ENCODE measurements around the gene GDPD3.

The GDPD3 gene

GRCh38 chr16:30104090-30104489 lies 9.2 kb downstream of the GDPD3 start:
- no peak overlapping the region for H2AFZ ChIP-seq (ENCODE audit: low read depth, low read length)
- no peaks in the 10 kb centered on the region for H3K79me2 ChIP-seq (ENCODE audit: low read length)
- H3K27me3 ChIP-seq (ENCODE audit: low read depth, low read length) = no peaks in the 10 kb centered on the region
- H4K20me1 ChIP-seq (ENCODE audit: insufficient read depth, low read length) = no peaks in the 10 kb centered on the region
- H3K4me2 ChIP-seq (ENCODE audit: low read length) = no peak overlapping the region
- no peak overlapping the region for H3K4me3 ChIP-seq (ENCODE audit: low read length)
- no peak overlapping the region for H3K27ac ChIP-seq (ENCODE audit: low read length)
- H3K4me1 ChIP-seq (ENCODE audit: low read length) = no peaks in the 10 kb centered on the region
- H3K9me3 ChIP-seq (ENCODE audit: insufficient read depth, low read length) = no peaks in the 10 kb centered on the region
- H3K36me3 ChIP-seq (replicated peaks; ENCODE audit: low read depth, low read length) = no peaks in the 10 kb centered on the region
- no peak for TF ChIP-seq EZH2phosphoT487 (IDR thresholded peaks at IDR 0.05; ENCODE audit: low read depth)
- no peak for TF ChIP-seq CTCF (IDR thresholded peaks at IDR 0.05; ENCODE audit: low read depth, low read length)
- H3K9ac ChIP-seq (ENCODE audit: low read length) = no peak overlapping the region

- Histone ChIP-seq H3K9me3 (ENCODE audit: insufficient read depth, low read length) (peaks cover 11% of the 10 kb centered on the region; the same call in 1 of the 2 replicates), H3K4me2 (ENCODE audit: low read length) (no peak overlapping the region), H2AFZ (ENCODE audit: low read depth, low read length) (no peak overlapping the region), H3K4me1 (ENCODE audit: low read length) (peaks cover 7% of the 10 kb centered on the region), H3K27me3 (ENCODE audit: low read depth, low read length) (no peaks in the 10 kb centered on the region), H3K79me2 (ENCODE audit: low read length) (no peaks in the 10 kb centered on the region), H3K4me3 (ENCODE audit: low read length) (no peak overlapping the region), H4K20me1 (ENCODE audit: insufficient read depth, low read length) (no peaks in the 10 kb centered on the region), H3K27ac (ENCODE audit: low read length) (no peak overlapping the region), H3K9ac (ENCODE audit: low read length) (no peak overlapping the region), H3K36me3 (replicated peaks; ENCODE audit: low read depth, low read length) (peaks cover 4% of the 10 kb centered on the region)
- no peak for TF ChIP-seq CTCF (IDR thresholded peaks at IDR 0.05; ENCODE audit: low read depth, low read length)
- no peak for TF ChIP-seq EZH2phosphoT487 (IDR thresholded peaks at IDR 0.05; ENCODE audit: low read depth)
Observed at GRCh38 chr16:30096862-30097563, 16.3 kb downstream of the GDPD3 start.

- Histone ChIP-seq H3K36me3 (replicated peaks; ENCODE audit: low read depth, low read length) (peaks cover 4% of the 10 kb centered on the region), H3K27ac (ENCODE audit: low read length) (no peak within 1 kb of the TSS), H3K27me3 (ENCODE audit: low read depth, low read length) (no peaks in the 10 kb centered on the region), H3K4me1 (ENCODE audit: low read length) (peaks cover 7% of the 10 kb centered on the region), H4K20me1 (ENCODE audit: insufficient read depth, low read length) (no peaks in the 10 kb centered on the region), H3K4me3 (ENCODE audit: low read length) (no peak within 1 kb of the TSS), H2AFZ (ENCODE audit: low read depth, low read length) (no peak within 1 kb of the TSS), H3K79me2 (ENCODE audit: low read length) (no peaks in the 10 kb centered on the region), H3K9me3 (ENCODE audit: insufficient read depth, low read length) (peaks cover 11% of the 10 kb centered on the region; the same call in 1 of the 2 replicates), H3K9ac (ENCODE audit: low read length) (no peak within 1 kb of the TSS), H3K4me2 (ENCODE audit: low read length) (no peak within 1 kb of the TSS)
- no peak for TF ChIP-seq EZH2phosphoT487 (IDR thresholded peaks at IDR 0.05; ENCODE audit: low read depth)
- no peak for TF ChIP-seq CTCF (IDR thresholded peaks at IDR 0.05; ENCODE audit: low read depth, low read length)
Observed at GRCh38 chr16:30096105-30096861, 17.1 kb downstream of the GDPD3 start, which contains the start of gene YPEL3. YPEL3 (minus strand) TSS chr16:30096213; CDS start chr16:30095482, 731 bp downstream.
